ENCODE results near the gene TNNI2. TPM values are rescaled to one million over a fixed set of nuclear protein-coding genes. Genes with fewer than 3 reads are reported as not detected.

TNNI2 gene
- polyA plus RNA-seq, 1 of the 3 experiments (the other 2 are of a cell fraction) = not detected

GRCh38 chr11:1863352-1864216 lies 24.8 kb downstream of the TNNI2 start:
- Histone ChIP-seq H3K27ac (ENCODE audit: low read depth in 2 of 2, low read length in 1 of 2) (peak overlapping the region; percentile 50 to 61; a peak in 3 of 4 replicates), H3K36me3 (replicated peaks in 1 of 2; ENCODE audit: control insufficient read depth in 1 of 2, insufficient read depth in 2 of 2, low read length in 1 of 2) (no peaks in the 10 kb centered on the region), H3K9ac (0 out of 2 replicates have a peak overlapping the region, but pooled peaks have one; percentile 11), H3K4me2 (peak overlapping the region; percentile 69), H3K9me3 (no peaks in the 10 kb centered on the region), H4K20me1 (ENCODE audit: insufficient read depth) (no peaks in the 10 kb centered on the region), H3K9me2 (no peaks in the 10 kb centered on the region), H3K4me3 (ENCODE audit: low read depth in 2 of 2, low read length in 1 of 2) (no peak overlapping the region), H3K27me3 (ENCODE audit: insufficient read depth) (no peaks in the 10 kb centered on the region), H3K79me2 (ENCODE audit: insufficient read depth) (no peaks in the 10 kb centered on the region), H2AFZ (ENCODE audit: low read depth) (no peak overlapping the region), H3K4me1 (ENCODE audit: control insufficient read depth in 1 of 2, insufficient read depth in 2 of 2, low read depth in 1 of 2, low read length in 1 of 2) (peaks cover 18 to 42% of the 10 kb centered on the region in 2 experiments; a peak in 3 of 4 replicates), H3F3A (replicated peaks; ENCODE audit: insufficient read depth) (no peaks in the 10 kb centered on the region)
- ChIA-PET CTCF (interaction anchor here (0.6 to 2.2 kb wide), 4 partner anchors 19 to 286 kb away, joined by 3 to 9 read pairs (median 3); no protein-coding TSS in a partner anchor), POLR2A (no interaction called here)
- DNase-seq = peak; percentile 86
- WGBS (ENCODE audit: low lambda C conversion rate) = 60% methylated on average over 15 of the region's 27 CpGs
- TF ChIP-seq ELF1 (IDR thresholded peaks at IDR 0.05) (no peak), MAX (IDR thresholded peaks at IDR 0.05; ENCODE audit: low read depth) (peak; percentile 75), EP300 (IDR thresholded peaks at IDR 0.05; ENCODE audit: borderline replicate concordance in 1 of 2, low read depth in 1 of 2, low read length in 1 of 2) (peak in 1 of 2 experiments; percentile 51; a peak in 1 of 4 replicates), FOSL2 (IDR thresholded peaks at IDR 0.05; ENCODE audit: borderline replicate concordance, low read depth) (peak; percentile 87), NFIC (IDR thresholded peaks at IDR 0.05; ENCODE audit: borderline replicate concordance) (peak; percentile 95), TCF12 (IDR thresholded peaks at IDR 0.05) (peak; percentile 63; the same call in 1 of the 2 replicates), RCOR1 (IDR thresholded peaks at IDR 0.05; ENCODE audit: low read length) (0 out of 2 replicates have a peak, but pooled peaks have one; percentile 13), EZH2phosphoT487 (IDR thresholded peaks at IDR 0.05; ENCODE audit: borderline replicate concordance, low read depth) (no peak), RAD21 (IDR thresholded peaks at IDR 0.05; ENCODE audit: low read length) (no peak)

GRCh38 chr11:1864231-1864630 lies 25.4 kb downstream of the TNNI2 start:
- H3K9ac ChIP-seq = 0 out of 2 replicates have a peak overlapping the region, but pooled peaks have one; percentile 11
- H3K4me2 ChIP-seq = peak overlapping the region; percentile 69; the same call in 1 of the 2 replicates
- WGBS (ENCODE audit: low lambda C conversion rate) = 88% methylated on average over 18 of the region's 18 CpGs

More at GRCh38 chr11:1864231-1864630, 25.4 kb downstream of the TNNI2 start:
- no peak overlapping the region for H2AFZ ChIP-seq (ENCODE audit: low read depth)
- H3F3A ChIP-seq (replicated peaks; ENCODE audit: insufficient read depth) = no peaks in the 10 kb centered on the region
- H3K4me1 ChIP-seq (ENCODE audit: control insufficient read depth in 1 of 2, insufficient read depth in 2 of 2, low read depth in 1 of 2, low read length in 1 of 2) = peaks cover 18 to 44% of the 10 kb centered on the region in 2 experiments; a peak in 3 of 4 replicates
- no peaks in the 10 kb centered on the region for H3K79me2 ChIP-seq (ENCODE audit: insufficient read depth)
- ChIA-PET POLR2A (no interaction called here), CTCF (interaction anchor here (2.8 kb wide), 1 partner anchor 211 kb away, joined by 9 read pairs; no protein-coding TSS in a partner anchor)
- TF ChIP-seq MXI1 (IDR thresholded peaks at IDR 0.05; ENCODE audit: low read depth, low read length) (no peak), TAF1 (IDR thresholded peaks at IDR 0.05; ENCODE audit: borderline replicate concordance, low read depth, low read length) (no peak), CHD2 (IDR thresholded peaks at IDR 0.05; ENCODE audit: low read length, partially characterized antibody) (no peak), MAX (IDR thresholded peaks at IDR 0.05; ENCODE audit: low read depth) (no peak), RFX5 (IDR thresholded peaks at IDR 0.05; ENCODE audit: low read length) (no peak), TCF12 (IDR thresholded peaks at IDR 0.05) (no peak), RXRA (IDR thresholded peaks at IDR 0.05; ENCODE audit: borderline replicate concordance, low read depth) (no peak)
- DNase-seq = peak; percentile 57
- H4K20me1 ChIP-seq (ENCODE audit: insufficient read depth) = no peaks in the 10 kb centered on the region
- H3K4me3 ChIP-seq (ENCODE audit: low read depth in 2 of 2, low read length in 1 of 2) = no peak overlapping the region
- no peaks in the 10 kb centered on the region for H3K9me3 ChIP-seq
- no peaks in the 10 kb centered on the region for H3K36me3 ChIP-seq (replicated peaks in 1 of 2; ENCODE audit: control insufficient read depth in 1 of 2, insufficient read depth in 2 of 2, low read length in 1 of 2)
- H3K27ac ChIP-seq (ENCODE audit: low read depth in 2 of 2, low read length in 1 of 2) = peak overlapping the region; percentile 50 to 61; a peak in 3 of 4 replicates
- H3K9me2 ChIP-seq = no peaks in the 10 kb centered on the region
- H3K27me3 ChIP-seq (ENCODE audit: insufficient read depth) = no peaks in the 10 kb centered on the region

All from SK-N-SH (cell line).